Measurements from ENCODE around the gene SORCS2. TPM values are rescaled to one million over a fixed set of nuclear protein-coding genes. Genes with fewer than 3 reads are reported as not detected.

SORCS2 gene
- total and polyA plus RNA-seq, 2 of the 13 experiments (the other 11 are each of a cell fraction or from before 2014, with no cell fraction given) = 0.82 to 1.0 TPM

- TF ChIP-seq ZNF574 (CRISPR knock-in tag; IDR thresholded peaks at IDR 0.05) (no peak), TCF12 (IDR thresholded peaks at IDR 0.05) (no peak), TCF12 (CRISPR knock-in tag; IDR thresholded peaks at IDR 0.05) (no peak), PBX2 (CRISPR knock-in tag; IDR thresholded peaks at IDR 0.05) (no peak)
Measured at GRCh38 chr4:7207628-7208231, 15.4 kb downstream of the SORCS2 start (continued).

- WGBS (ENCODE audit: low lambda C conversion rate) = 60% methylated on average over 15 of the region's 21 CpGs
- Histone ChIP-seq H4K20me1 (ENCODE audit: insufficient read depth, low read length) (no peaks in the 10 kb centered on the region), H3K4me1 (ENCODE audit: insufficient read depth, low read length) (peaks cover 11% of the 10 kb centered on the region), H3K4me3 (replicated peaks in 1 of 3; ENCODE audit: insufficient read depth in 1 of 3, low read depth in 2 of 3, low read length in 3 of 3) (no peak overlapping the region), H3K9ac (ENCODE audit: insufficient read depth, low read depth, low read length) (no peak overlapping the region), H3K27ac (ENCODE audit: extremely low read length, insufficient read depth, low read length) (no peak overlapping the region), H3K36me3 (replicated peaks in 1 of 2; ENCODE audit: control insufficient read depth in 1 of 2, insufficient read depth in 2 of 2, low read length in 2 of 2) (no peaks in the 10 kb centered on the region), H3K4me2 (ENCODE audit: low read depth, low read length) (no peak overlapping the region), H3K27me3 (ENCODE audit: control insufficient read depth in 1 of 2, insufficient read depth in 2 of 2, low read length in 2 of 2) (peaks cover 4 to 29% of the 10 kb centered on the region in 2 experiments; a peak in 4 of 5 replicates), H3K79me2 (ENCODE audit: insufficient read depth, low read length) (no peaks in the 10 kb centered on the region), H3K9me3 (ENCODE audit: low read length) (no peaks in the 10 kb centered on the region), H2AFZ (ENCODE audit: low read length) (no peak overlapping the region)
- intact Hi-C loops (cut with micrococcal nuclease; ENCODE audit: unreplicated experiment) (no loop called here), in situ Hi-C loops (cut with HindIII; ENCODE audit: extremely low pct_ligation_motif_present, low pct_unique_long_range_greater_than_20kb) (no loop called here)
- no peak for ATAC-seq
- FAIRE-seq = no peak
- ChIA-PET CTCF (ENCODE audit: low intra/inter-chr PET ratio, low total read pairs) (no interaction called here), POLR2A (no interaction called here)
- no peak for DNase-seq (ENCODE audit: low spot score)
- BruUV-seq (replicated peaks) = no TSS peak
- TF ChIP-seq ZNF775 (CRISPR knock-in tag; IDR thresholded peaks at IDR 0.05; ENCODE audit: borderline replicate concordance) (no peak), MAFF (IDR thresholded peaks at IDR 0.05; ENCODE audit: low read depth, low read length) (no peak), ZBTB25 (CRISPR knock-in tag; IDR thresholded peaks at IDR 0.05) (no peak), ZNF333 (CRISPR knock-in tag; IDR thresholded peaks at IDR 0.05; ENCODE audit: borderline replicate concordance) (no peak), ZNF234 (CRISPR knock-in tag; conservative IDR thresholded peaks at IDR 0.05) (no peak), POLR2AphosphoS5 (IDR thresholded peaks at IDR 0.05; ENCODE audit: low read depth, low read length) (no peak), BRF2 (CRISPR knock-in tag; IDR thresholded peaks at IDR 0.05) (no peak), NFRKB (IDR thresholded peaks at IDR 0.05) (no peak)
Measured at GRCh38 chr4:7208509-7209451, 16.4 kb downstream of the SORCS2 start.
